ENCODE data around the gene IDH3B. TPM values are rescaled to one million over a fixed set of nuclear protein-coding genes. Genes with fewer than 3 reads are reported as not detected.

The IDH3B gene
- polyA plus RNA-seq, 3 donors: 102 to 224 (median 103) TPM

- Histone ChIP-seq H3K4me2 (replicated peaks; ENCODE audit: extremely low read depth, low read length, poor library complexity, severe bottlenecking) (no peak overlapping the region), H3K9me3 (replicated peaks in 1 of 2; ENCODE audit: control insufficient read depth in 1 of 2, insufficient read depth in 1 of 2, low read length in 2 of 2) (no peaks in the 10 kb centered on the region), H3K27ac (ENCODE audit: low read depth in 1 of 2, low read length in 2 of 2) (no peak overlapping the region), H3K4me3 (replicated peaks in 1 of 3; ENCODE audit: low read depth in 2 of 3, low read length in 3 of 3) (no peak overlapping the region), H3K36me3 (replicated peaks in 1 of 2; ENCODE audit: control insufficient read depth in 1 of 2, insufficient read depth in 2 of 2, low read length in 2 of 2) (no peaks in the 10 kb centered on the region), H3K9ac (ENCODE audit: insufficient read depth, low read length, poor library complexity, severe bottlenecking) (no peak overlapping the region), H3K4me1 (ENCODE audit: control insufficient read depth in 1 of 2, insufficient read depth in 2 of 2, low read length in 2 of 2) (no peaks in the 10 kb centered on the region), H3K27me3 (ENCODE audit: control insufficient read depth in 2 of 2, insufficient read depth in 2 of 2, low read length in 2 of 2) (no peaks in the 10 kb centered on the region), H4K20me1 (ENCODE audit: insufficient read depth, low read length) (no peaks in the 10 kb centered on the region), H2AFZ (ENCODE audit: insufficient read depth, low read depth, low read length, poor library complexity, severe bottlenecking) (no peak overlapping the region), H3K79me2 (ENCODE audit: insufficient read depth, low read length) (no peaks in the 10 kb centered on the region)
- Mint-ChIP-seq H3K4me1 (no peaks in the 10 kb centered on the region), H3K27ac (no peak overlapping the region), H3K36me3 (no peaks in the 10 kb centered on the region), H3K4me3 (no peak overlapping the region), H3K9me3 (peaks cover 0 to 2% (median 0%) of the 10 kb centered on the region in 7 donors), H3K27me3 (ENCODE audit: low read depth in 3 of 3) (peaks cover 0 to 4% (median 0%) of the 10 kb centered on the region in 3 donors)
- TF ChIP-seq CTCF (IDR thresholded peaks at IDR 0.05): no peak
- no peak for DNase-seq
- 100% methylated on average over 1 of the region's 1 CpG for WGBS (ENCODE audit: insufficient coverage)
- intact Hi-C loops (cut with micrococcal nuclease): no loop called here
Measured at GRCh38 chr20:2643708-2644107, 20.3 kb downstream of the IDH3B start.

- intact Hi-C loops (cut with micrococcal nuclease): no loop called here
- Mint-ChIP-seq H3K9me3 (peaks cover 0 to 4% (median 0%) of the 10 kb centered on the region in 7 donors), H3K4me3 (no peak overlapping the region), H3K36me3 (no peaks in the 10 kb centered on the region), H3K27ac (no peak overlapping the region), H3K4me1 (no peaks in the 10 kb centered on the region), H3K27me3 (ENCODE audit: low read depth in 3 of 3) (peaks cover 7 to 9% (median 9%) of the 10 kb centered on the region in 3 donors)
- H3K36me3 ChIP-seq (replicated peaks in 1 of 2; ENCODE audit: control insufficient read depth in 1 of 2, insufficient read depth in 2 of 2, low read length in 2 of 2): no peaks in the 10 kb centered on the region
- H3K27me3 ChIP-seq (ENCODE audit: control insufficient read depth in 2 of 2, insufficient read depth in 2 of 2, low read length in 2 of 2): peaks cover 0 to 1% of the 10 kb centered on the region in 2 donors
- H3K4me2 ChIP-seq (replicated peaks; ENCODE audit: extremely low read depth, low read length, poor library complexity, severe bottlenecking): no peak overlapping the region
- H2AFZ ChIP-seq (ENCODE audit: insufficient read depth, low read depth, low read length, poor library complexity, severe bottlenecking): no peak overlapping the region
- no peak for DNase-seq
- no peaks in the 10 kb centered on the region for H3K9me3 ChIP-seq (replicated peaks in 1 of 2; ENCODE audit: control insufficient read depth in 1 of 2, insufficient read depth in 1 of 2, low read length in 2 of 2)
- H4K20me1 ChIP-seq (ENCODE audit: insufficient read depth, low read length): no peaks in the 10 kb centered on the region
- no peak overlapping the region for H3K27ac ChIP-seq (ENCODE audit: low read depth in 1 of 2, low read length in 2 of 2)
- TF ChIP-seq CTCF (IDR thresholded peaks at IDR 0.05): no peak
- WGBS (ENCODE audit: insufficient coverage): 88% methylated on average over 9 of the region's 9 CpGs
- no peaks in the 10 kb centered on the region for H3K4me1 ChIP-seq (ENCODE audit: control insufficient read depth in 1 of 2, insufficient read depth in 2 of 2, low read length in 2 of 2)
- H3K4me3 ChIP-seq (replicated peaks in 1 of 3; ENCODE audit: low read depth in 2 of 3, low read length in 3 of 3): no peak overlapping the region
- H3K79me2 ChIP-seq (ENCODE audit: insufficient read depth, low read length): no peaks in the 10 kb centered on the region
- H3K9ac ChIP-seq (ENCODE audit: insufficient read depth, low read length, poor library complexity, severe bottlenecking): no peak overlapping the region
Measured at GRCh38 chr20:2640899-2641298, 23.1 kb downstream of the IDH3B start.

Measured in CD14-positive monocyte (primary cell).